Memory B cell (primary cell): ENCODE measurements around the gene KCNMA1.

ENCODE experiments used
- ATAC-seq: fragments of 150-1000 bp; cut with Tn5 transposase; 2 replicates; pipeline ENCODE4 v1.10.0; 2021; ENCODE audit warnings: low read depth, mild to moderate bottlenecking, moderate library complexity
- DNase-seq, 2 donors: peaks; one replicate each; pipeline ENCODE4 v3.0.0; 2022; ENCODE audit warnings: low spot score in 2 of 2
- H3K27ac Mint-ChIP-seq: one replicate; pipeline ENCODE4 v1.8.0; 2022; ENCODE audit warnings: mild to moderate bottlenecking, moderate library complexity, mixed read lengths
- H3K27me3 Mint-ChIP-seq: one replicate; pipeline ENCODE4 v1.8.0; 2022; ENCODE audit warnings: mixed read lengths
- H3K36me3 Mint-ChIP-seq: one replicate; pipeline ENCODE4 v1.8.0; 2022; ENCODE audit warnings: mild to moderate bottlenecking, mixed read lengths
- H3K4me1 Mint-ChIP-seq: one replicate; pipeline ENCODE4 v1.8.0; 2022; ENCODE audit warnings: mixed read lengths
- H3K4me3 Mint-ChIP-seq: one replicate; pipeline ENCODE4 v1.8.0; 2022; ENCODE audit warnings: mild to moderate bottlenecking, moderate library complexity, mixed read lengths
- H3K9me3 Mint-ChIP-seq: one replicate; pipeline ENCODE4 v1.8.0; 2022; ENCODE audit warnings: mixed read lengths

KCNMA1 gene

GRCh38 chr10:77613476-77614130, 24.0 kb downstream of the KCNMA1 start:
- no peak for DNase-seq
- H3K9me3 Mint-ChIP-seq: no peaks in the 10 kb centered on the region
- H3K27ac Mint-ChIP-seq: no peak overlapping the region
- no peaks in the 10 kb centered on the region for H3K36me3 Mint-ChIP-seq
- H3K4me1 Mint-ChIP-seq: peaks cover 9% of the 10 kb centered on the region
- H3K4me3 Mint-ChIP-seq: no peak overlapping the region
- no peaks in the 10 kb centered on the region for H3K27me3 Mint-ChIP-seq
- no peak for ATAC-seq

- peaks cover 2% of the 10 kb centered on the region for H3K27me3 Mint-ChIP-seq
- H3K27ac Mint-ChIP-seq: no peak overlapping the region
- H3K4me1 Mint-ChIP-seq: peaks cover 6% of the 10 kb centered on the region
- H3K4me3 Mint-ChIP-seq: no peak overlapping the region
- no peaks in the 10 kb centered on the region for H3K36me3 Mint-ChIP-seq
- no peak for ATAC-seq
- H3K9me3 Mint-ChIP-seq: no peaks in the 10 kb centered on the region
- DNase-seq: no peak
Observed at GRCh38 chr10:77611670-77612069, 25.9 kb downstream of the KCNMA1 start.

- ATAC-seq: no peak
- H3K27ac Mint-ChIP-seq: no peak overlapping the region
- no peak overlapping the region for H3K4me3 Mint-ChIP-seq
- peaks cover 6% of the 10 kb centered on the region for H3K4me1 Mint-ChIP-seq
- no peaks in the 10 kb centered on the region for H3K36me3 Mint-ChIP-seq
- H3K27me3 Mint-ChIP-seq: peaks cover 2% of the 10 kb centered on the region
- no peaks in the 10 kb centered on the region for H3K9me3 Mint-ChIP-seq
- no peak for DNase-seq
Observed at GRCh38 chr10:77611221-77611620, 26.4 kb downstream of the KCNMA1 start.

GRCh38 chr10:77609781-77610272, 27.8 kb downstream of the KCNMA1 start:
- Mint-ChIP-seq H3K27me3 (peaks cover 2% of the 10 kb centered on the region), H3K9me3 (no peaks in the 10 kb centered on the region), H3K4me1 (peaks cover 3% of the 10 kb centered on the region), H3K36me3 (no peaks in the 10 kb centered on the region), H3K4me3 (no peak overlapping the region), H3K27ac (no peak overlapping the region)
- ATAC-seq (no peak), DNase-seq (no peak)

- peaks cover 9% of the 10 kb centered on the region for H3K4me1 Mint-ChIP-seq
- no peak for ATAC-seq
- peaks cover 2% of the 10 kb centered on the region for H3K27me3 Mint-ChIP-seq
- H3K9me3 Mint-ChIP-seq: no peaks in the 10 kb centered on the region
- H3K36me3 Mint-ChIP-seq: no peaks in the 10 kb centered on the region
- no peak for DNase-seq
- H3K4me3 Mint-ChIP-seq: no peak overlapping the region
- H3K27ac Mint-ChIP-seq: no peak overlapping the region
Observed at GRCh38 chr10:77608281-77608680, 29.3 kb downstream of the KCNMA1 start.

GRCh38 chr10:77606751-77607150, 30.9 kb downstream of the KCNMA1 start:
- Mint-ChIP-seq H3K4me1 (peaks cover 17% of the 10 kb centered on the region), H3K27ac (no peak overlapping the region), H3K27me3 (peaks cover 2% of the 10 kb centered on the region), H3K36me3 (no peaks in the 10 kb centered on the region), H3K9me3 (no peaks in the 10 kb centered on the region), H3K4me3 (no peak overlapping the region)
- no peak for DNase-seq
- no peak for ATAC-seq

GRCh38 chr10:77605466-77605865, 32.1 kb downstream of the KCNMA1 start:
- ATAC-seq (no peak), DNase-seq (no peak)
- peaks cover 2% of the 10 kb centered on the region for H3K27me3 Mint-ChIP-seq
- peaks cover 17% of the 10 kb centered on the region for H3K4me1 Mint-ChIP-seq
- no peaks in the 10 kb centered on the region for H3K9me3 Mint-ChIP-seq
- no peak overlapping the region for H3K4me3 Mint-ChIP-seq
- no peak overlapping the region for H3K27ac Mint-ChIP-seq
- H3K36me3 Mint-ChIP-seq: no peaks in the 10 kb centered on the region

- no peak overlapping the region for H3K27ac Mint-ChIP-seq
Observed at GRCh38 chr10:77604941-77605351, 32.7 kb downstream of the KCNMA1 start.

GRCh38 chr10:77604063-77604462, 33.5 kb downstream of the KCNMA1 start:
- Mint-ChIP-seq H3K4me3 (no peak overlapping the region), H3K27ac (no peak overlapping the region), H3K4me1 (peaks cover 22% of the 10 kb centered on the region), H3K9me3 (no peaks in the 10 kb centered on the region), H3K36me3 (no peaks in the 10 kb centered on the region), H3K27me3 (peaks cover 2% of the 10 kb centered on the region)
- ATAC-seq (no peak), DNase-seq (no peak)

More at GRCh38 chr10:77604941-77605351, 32.7 kb downstream of the KCNMA1 start:
- ATAC-seq: no peak
- peaks cover 2% of the 10 kb centered on the region for H3K27me3 Mint-ChIP-seq
- DNase-seq: no peak
- no peak overlapping the region for H3K4me3 Mint-ChIP-seq
- no peaks in the 10 kb centered on the region for H3K36me3 Mint-ChIP-seq
- H3K4me1 Mint-ChIP-seq: peaks cover 19% of the 10 kb centered on the region
- H3K9me3 Mint-ChIP-seq: no peaks in the 10 kb centered on the region

GRCh38 chr10:77603534-77603927, 34.1 kb downstream of the KCNMA1 start:
- DNase-seq: no peak
- peaks cover 22% of the 10 kb centered on the region for H3K4me1 Mint-ChIP-seq
- H3K4me3 Mint-ChIP-seq: peak overlapping the region; percentile 12
- no peak overlapping the region for H3K27ac Mint-ChIP-seq
- H3K27me3 Mint-ChIP-seq: peaks cover 2% of the 10 kb centered on the region
- H3K36me3 Mint-ChIP-seq: no peaks in the 10 kb centered on the region
- peak; percentile 81 for ATAC-seq
- no peaks in the 10 kb centered on the region for H3K9me3 Mint-ChIP-seq

GRCh38 chr10:77602913-77603533, 34.6 kb downstream of the KCNMA1 start:
- Mint-ChIP-seq H3K9me3 (no peaks in the 10 kb centered on the region), H3K4me3 (peak overlapping the region; percentile 41), H3K27me3 (peaks cover 2% of the 10 kb centered on the region), H3K27ac (no peak overlapping the region), H3K36me3 (no peaks in the 10 kb centered on the region), H3K4me1 (peaks cover 22% of the 10 kb centered on the region)
- DNase-seq: no peak
- peak; percentile 35 for ATAC-seq

GRCh38 chr10:77602231-77602912, 35.2 kb downstream of the KCNMA1 start:
- DNase-seq (no peak), ATAC-seq (no peak)
- H3K4me3 Mint-ChIP-seq: peak overlapping the region; percentile 41
- peaks cover 22% of the 10 kb centered on the region for H3K4me1 Mint-ChIP-seq
- H3K27ac Mint-ChIP-seq: peak overlapping the region; percentile 66
- H3K36me3 Mint-ChIP-seq: no peaks in the 10 kb centered on the region
- peaks cover 2% of the 10 kb centered on the region for H3K27me3 Mint-ChIP-seq
- peaks cover 2% of the 10 kb centered on the region for H3K9me3 Mint-ChIP-seq

- Mint-ChIP-seq H3K9me3 (peaks cover 2% of the 10 kb centered on the region), H3K27ac (peak overlapping the region; percentile 66), H3K4me1 (peaks cover 22% of the 10 kb centered on the region), H3K4me3 (no peak overlapping the region), H3K36me3 (no peaks in the 10 kb centered on the region), H3K27me3 (no peaks in the 10 kb centered on the region)
- ATAC-seq: no peak
- DNase-seq: no peak
Observed at GRCh38 chr10:77601488-77601887, 36.1 kb downstream of the KCNMA1 start.

- Mint-ChIP-seq H3K27ac (no peak overlapping the region), H3K4me3 (no peak overlapping the region), H3K9me3 (peaks cover 2% of the 10 kb centered on the region), H3K36me3 (no peaks in the 10 kb centered on the region), H3K4me1 (peaks cover 22% of the 10 kb centered on the region), H3K27me3 (no peaks in the 10 kb centered on the region)
- no peak for ATAC-seq
- no peak for DNase-seq
Observed at GRCh38 chr10:77600640-77601039, 37.0 kb downstream of the KCNMA1 start.
